Measurements from ENCODE around the gene KEAP1. TPM values are rescaled to one million over a fixed set of nuclear protein-coding genes. Genes with fewer than 3 reads are reported as not detected.
A peak's percentile ranks its signal among the peaks of the same experiment; 100 is the strongest.
"Not testable (repeated sequence)": the region's sequence is repeated elsewhere in the genome, so short reads cannot be mapped to it uniquely, and the experiment has no call there.

The KEAP1 gene
- total RNA-seq: 10 to 100 TPM; 44.2 to 53.6 (median 46.9) TPM

- TF ChIP-seq POLR2A (IDR thresholded peaks at IDR 0.05) (no peak), CTCF (IDR thresholded peaks at IDR 0.05) (no peak)
- Histone ChIP-seq H3K27ac (peak within 1 kb of the TSS; percentile 97 to 99 (median 98)), H3K4me3 (peak within 1 kb of the TSS; percentile 79 to 100 (median 96)), H3K4me1 (peaks cover 0 to 42% (median 11%) of the 10 kb centered on the region in 4 donors), H3K36me3 (peaks cover 0 to 10% (median 0%) of the 10 kb centered on the region in 3 donors), H3K9me3 (no peaks in the 10 kb centered on the region), H3K27me3 (no peaks in the 10 kb centered on the region)
- DNase-seq: peak; percentile 36 to 70 (median 64)
Measured at GRCh38 chr19:10503002-10503789, at the start of gene KEAP1. Gene KEAP1 (minus strand): TSS chr19:10503356. CDS start chr19:10500033, 3,323 bp downstream.

GRCh38 chr19:10552510-10553053, 49.4 kb upstream of the KEAP1 start:
- H3K9me3 ChIP-seq: no peaks in the 10 kb centered on the region
- H3K36me3 ChIP-seq: peaks cover 0 to 94% (median 0%) of the 10 kb centered on the region in 3 donors
- H3K27ac ChIP-seq: peak overlapping the region; percentile 55 to 84 (median 70)
- peaks cover 0 to 41% (median 29%) of the 10 kb centered on the region in 4 donors for H3K4me1 ChIP-seq
- no peak overlapping the region for H3K4me3 ChIP-seq
- peak in 2 of 3 donors; percentile 63 to 77 for DNase-seq
- no peaks in the 10 kb centered on the region for H3K27me3 ChIP-seq
- TF ChIP-seq POLR2A (IDR thresholded peaks at IDR 0.05) (no peak), CTCF (IDR thresholded peaks at IDR 0.05) (no peak)

- Histone ChIP-seq H3K4me3 (no peak overlapping the region), H3K4me1 (peaks cover 0 to 41% (median 29%) of the 10 kb centered on the region in 4 donors), H3K36me3 (peaks cover 0 to 93% (median 0%) of the 10 kb centered on the region in 3 donors)
Measured at GRCh38 chr19:10551698-10552301, 48.6 kb upstream of the KEAP1 start.

GRCh38 chr19:10551006-10551405, 47.9 kb upstream of the KEAP1 start:
- peak overlapping the region in 3 of 4 donors; percentile 5 to 39 (median 5) for H3K27ac ChIP-seq
- not testable (repeated sequence) for H3K9me3 ChIP-seq, H3K27me3 ChIP-seq, H3K4me3 ChIP-seq, DNase-seq
- peaks cover 0 to 94% (median 0%) of the 10 kb centered on the region in 3 donors for H3K36me3 ChIP-seq
- H3K4me1 ChIP-seq: peaks cover 0 to 44% (median 29%) of the 10 kb centered on the region in 4 donors

More at GRCh38 chr19:10551698-10552301, 48.6 kb upstream of the KEAP1 start:
- no peak for DNase-seq
- Histone ChIP-seq H3K27me3 (no peaks in the 10 kb centered on the region), H3K27ac (peak overlapping the region; percentile 55 to 84 (median 70)), H3K9me3 (no peaks in the 10 kb centered on the region)
- TF ChIP-seq POLR2A (IDR thresholded peaks at IDR 0.05): no peak
- TF ChIP-seq CTCF (IDR thresholded peaks at IDR 0.05): peak in 3 of 6 experiments; percentile 20 to 40 (median 33)

GRCh38 chr19:10550336-10550735, 47.2 kb upstream of the KEAP1 start:
- no peak for DNase-seq
- H3K36me3 ChIP-seq: peaks cover 0 to 95% (median 0%) of the 10 kb centered on the region in 3 donors
- H3K4me3 ChIP-seq: no peak overlapping the region
- no peaks in the 10 kb centered on the region for H3K9me3 ChIP-seq
- TF ChIP-seq CTCF (IDR thresholded peaks at IDR 0.05) (no peak), POLR2A (IDR thresholded peaks at IDR 0.05) (no peak)
- no peaks in the 10 kb centered on the region for H3K27me3 ChIP-seq
- H3K4me1 ChIP-seq: peaks cover 0 to 50% (median 29%) of the 10 kb centered on the region in 4 donors
- H3K27ac ChIP-seq: no peak overlapping the region

All from Peyer's patch (tissue), 4 donors.